KMS-11 (cell line): ENCODE data around the gene MT2A.

ENCODE experiments used
- H2AFZ ChIP-seq: fragments of 200-600 bp; sonication (generic); 2 replicates; pipeline ENCODE4 v1.6.1; 2016; ENCODE audit warnings: antibody characterized with exemption, mixed run types, low read depth
- H3K27ac ChIP-seq: fragments of 200-600 bp; sonication (generic); 2 replicates; pipeline ENCODE4 v1.6.1; 2016; ENCODE audit warnings: mild to moderate bottlenecking, mixed run types
- H3K27me3 ChIP-seq: fragments of 200-600 bp; sonication (generic); 2 replicates; pipeline ENCODE4 v1.6.1; 2017; ENCODE audit warnings: mild to moderate bottlenecking, low read depth, mixed run types, moderate library complexity; ENCODE audit not compliant: insufficient read depth
- H3K36me3 ChIP-seq: fragments of 200-600 bp; sonication (generic); 2 replicates; pipeline ENCODE4 v1.6.1; 2017; ENCODE audit warnings: mild to moderate bottlenecking, mixed run types; ENCODE audit not compliant: insufficient read depth
- H3K4me1 ChIP-seq: fragments of 200-600 bp; sonication (generic); 2 replicates; pipeline ENCODE4 v1.6.1; 2016; ENCODE audit warnings: mild to moderate bottlenecking, low read depth, mixed run types; ENCODE audit not compliant: poor library complexity, severe bottlenecking
- H3K4me2 ChIP-seq: fragments of 200-600 bp; sonication (generic); 2 replicates; pipeline ENCODE4 v1.7.0; 2016; ENCODE audit warnings: mild to moderate bottlenecking, mixed run types
- H3K4me3 ChIP-seq: fragments of 200-600 bp; sonication (generic); IDR thresholded peaks from 2 replicates; pipeline ENCODE4 v1.6.1; 2017; ENCODE audit warnings: low read depth, low read length, mixed read lengths; ENCODE audit not compliant: insufficient read depth
- H3K79me2 ChIP-seq: fragments of 200-600 bp; sonication (generic); 2 replicates; pipeline ENCODE4 v1.6.1; 2016; ENCODE audit warnings: low read depth, mixed run types; ENCODE audit not compliant: insufficient read depth
- H3K9ac ChIP-seq: fragments of 200-600 bp; sonication (generic); 2 replicates; pipeline ENCODE4 v1.6.1; 2016; ENCODE audit warnings: mild to moderate bottlenecking, mixed run types
- H4K20me1 ChIP-seq: fragments of 200-600 bp; sonication (generic); 2 replicates; pipeline ENCODE4 v1.6.1; 2016; ENCODE audit warnings: mild to moderate bottlenecking, mixed run types; ENCODE audit not compliant: insufficient read depth
- TF ChIP-seq, protein P1 (sequence below): fragments of 200-600 bp; sonication (generic); conservative IDR thresholded peaks from 2 replicates; pipeline ENCODE4 v1.6.1; 2017; ENCODE audit warnings: low read depth, mild to moderate bottlenecking, antibody characterized with exemption, low read length, moderate library complexity, mixed read lengths

MT2A gene

DNA sequence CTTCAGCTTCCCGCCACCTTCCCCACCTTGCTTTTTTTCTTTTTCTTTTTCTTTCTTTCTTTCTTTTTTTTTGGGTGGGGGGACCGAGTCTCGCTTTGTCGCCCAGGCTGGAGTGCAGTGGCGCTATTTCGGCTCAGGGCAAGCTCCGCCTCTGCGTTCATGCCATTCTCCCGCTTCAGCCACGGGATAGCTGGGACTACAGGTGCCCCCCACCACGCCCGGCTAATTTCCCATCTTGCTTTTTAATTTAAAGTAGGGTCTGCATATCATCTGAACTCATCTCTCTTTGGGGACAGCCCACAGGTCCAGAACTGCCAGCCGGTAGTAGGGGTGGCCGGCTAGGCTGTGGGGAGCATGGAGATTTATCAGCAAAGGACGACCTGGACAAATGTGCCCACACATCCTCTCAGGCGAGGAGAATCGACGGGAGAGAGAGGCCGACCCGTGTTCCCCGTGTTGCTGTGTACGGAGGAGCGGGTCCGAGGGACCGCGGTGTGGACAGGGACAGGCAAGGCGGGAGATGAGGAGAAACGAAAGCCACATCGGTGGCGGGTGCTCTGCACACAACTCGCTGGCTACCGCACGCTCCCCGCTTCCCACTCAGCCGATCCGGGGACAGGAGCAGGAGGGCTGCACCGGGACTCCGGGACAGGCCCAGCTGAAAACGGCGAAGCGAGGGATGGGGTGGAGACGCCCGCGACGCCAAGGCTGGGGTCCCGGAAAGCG lies 26.5 kb downstream of the MT2A start:
- Histone ChIP-seq H3K9ac (no peak overlapping the region), H3K27ac (no peak overlapping the region), H2AFZ (no peak overlapping the region), H3K79me2 (no peaks in the 10 kb centered on the region), H3K4me2 (no peak overlapping the region), H3K4me3 (no peak overlapping the region), H3K4me1 (no peaks in the 10 kb centered on the region), H4K20me1 (no peaks in the 10 kb centered on the region), H3K27me3 (peaks cover 6% of the 10 kb centered on the region; the same call in 1 of the 2 replicates), H3K36me3 (no peaks in the 10 kb centered on the region)
- TF ChIP-seq, protein P1, sequence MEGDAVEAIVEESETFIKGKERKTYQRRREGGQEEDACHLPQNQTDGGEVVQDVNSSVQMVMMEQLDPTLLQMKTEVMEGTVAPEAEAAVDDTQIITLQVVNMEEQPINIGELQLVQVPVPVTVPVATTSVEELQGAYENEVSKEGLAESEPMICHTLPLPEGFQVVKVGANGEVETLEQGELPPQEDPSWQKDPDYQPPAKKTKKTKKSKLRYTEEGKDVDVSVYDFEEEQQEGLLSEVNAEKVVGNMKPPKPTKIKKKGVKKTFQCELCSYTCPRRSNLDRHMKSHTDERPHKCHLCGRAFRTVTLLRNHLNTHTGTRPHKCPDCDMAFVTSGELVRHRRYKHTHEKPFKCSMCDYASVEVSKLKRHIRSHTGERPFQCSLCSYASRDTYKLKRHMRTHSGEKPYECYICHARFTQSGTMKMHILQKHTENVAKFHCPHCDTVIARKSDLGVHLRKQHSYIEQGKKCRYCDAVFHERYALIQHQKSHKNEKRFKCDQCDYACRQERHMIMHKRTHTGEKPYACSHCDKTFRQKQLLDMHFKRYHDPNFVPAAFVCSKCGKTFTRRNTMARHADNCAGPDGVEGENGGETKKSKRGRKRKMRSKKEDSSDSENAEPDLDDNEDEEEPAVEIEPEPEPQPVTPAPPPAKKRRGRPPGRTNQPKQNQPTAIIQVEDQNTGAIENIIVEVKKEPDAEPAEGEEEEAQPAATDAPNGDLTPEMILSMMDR: no peak

DNA sequence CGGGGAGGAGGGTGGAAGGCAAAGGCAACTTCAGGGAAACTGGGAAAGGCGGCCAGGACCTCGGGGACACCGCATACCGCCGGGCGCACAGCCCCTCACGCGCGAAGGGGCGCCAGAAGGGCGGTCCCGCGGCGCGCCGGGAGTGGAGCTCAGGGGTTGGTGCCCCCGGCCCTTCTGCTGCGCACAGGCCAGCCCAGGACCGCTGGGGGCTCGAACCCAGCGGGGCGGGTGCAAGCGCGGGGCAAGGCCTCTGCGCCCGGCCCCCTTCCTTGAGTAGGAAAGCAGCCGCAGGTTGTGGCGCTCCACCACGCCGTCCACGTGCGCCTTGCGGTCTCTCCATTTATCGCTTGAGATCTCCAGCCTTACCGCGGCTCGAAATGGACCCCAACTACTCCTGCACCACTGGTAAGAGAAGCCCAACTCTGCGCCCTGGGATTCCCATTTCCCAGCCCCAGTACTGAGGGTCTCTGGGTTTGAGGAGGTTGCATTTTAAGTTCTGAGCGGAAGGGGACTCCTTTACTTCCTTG lies 27.1 kb downstream of the MT2A start:
- no peak overlapping the region for H3K9ac ChIP-seq
- H3K79me2 ChIP-seq: no peaks in the 10 kb centered on the region
- no peaks in the 10 kb centered on the region for H4K20me1 ChIP-seq
- H3K36me3 ChIP-seq: no peaks in the 10 kb centered on the region
- no peak overlapping the region for H2AFZ ChIP-seq
- H3K27ac ChIP-seq: no peak overlapping the region
- peaks cover 6% of the 10 kb centered on the region; the same call in 1 of the 2 replicates for H3K27me3 ChIP-seq
- H3K4me2 ChIP-seq: no peak overlapping the region
- H3K4me3 ChIP-seq: no peak overlapping the region
- no peaks in the 10 kb centered on the region for H3K4me1 ChIP-seq
- TF ChIP-seq, protein P1: no peak

DNA sequence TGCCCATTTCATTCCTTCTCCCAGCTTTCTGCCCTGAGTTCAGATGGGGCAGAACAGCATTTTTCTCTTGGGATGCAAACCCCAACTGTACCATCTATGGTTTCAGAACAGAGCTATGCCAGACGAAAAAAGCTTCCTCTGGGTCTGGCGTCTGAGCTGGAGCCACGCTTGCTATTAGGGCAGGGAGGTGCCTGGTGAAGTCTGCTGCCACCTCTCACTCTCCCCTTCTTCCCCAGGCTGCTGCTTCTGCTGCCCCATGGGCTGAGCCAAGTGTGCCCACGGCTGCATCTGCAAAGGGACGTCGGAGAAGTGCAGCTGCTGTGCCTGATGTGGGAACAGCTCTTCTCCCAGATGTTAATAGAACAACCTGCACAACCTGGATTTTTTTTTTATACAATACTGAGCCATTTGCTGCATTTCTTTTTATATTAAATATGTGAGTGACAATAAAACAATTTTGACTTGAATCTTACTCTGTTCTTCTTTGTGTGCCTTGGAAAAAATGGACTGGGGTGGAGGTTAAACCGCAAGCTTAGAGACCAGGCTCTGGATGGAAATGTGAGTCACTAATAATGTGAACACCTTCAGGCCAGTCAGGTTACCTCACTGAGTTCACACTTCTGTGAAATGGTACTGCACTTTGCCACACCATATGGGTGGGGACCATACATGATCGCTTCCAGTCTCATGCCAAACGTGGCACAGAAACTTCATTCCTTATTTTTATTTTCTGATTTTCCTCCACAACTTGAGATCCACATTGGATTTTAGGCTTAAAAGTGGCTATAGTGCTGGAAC lies 28.4 kb downstream of the MT2A start:
- TF ChIP-seq, protein P1: no peak
- no peaks in the 10 kb centered on the region for H3K4me1 ChIP-seq
- no peak overlapping the region for H3K4me3 ChIP-seq
- H4K20me1 ChIP-seq: no peaks in the 10 kb centered on the region
- H3K4me2 ChIP-seq: no peak overlapping the region
- H3K36me3 ChIP-seq: no peaks in the 10 kb centered on the region
- no peak overlapping the region for H3K9ac ChIP-seq
- H3K27me3 ChIP-seq: peaks cover 6% of the 10 kb centered on the region; the same call in 1 of the 2 replicates
- no peaks in the 10 kb centered on the region for H3K79me2 ChIP-seq
- H2AFZ ChIP-seq: no peak overlapping the region
- H3K27ac ChIP-seq: no peak overlapping the region

DNA sequence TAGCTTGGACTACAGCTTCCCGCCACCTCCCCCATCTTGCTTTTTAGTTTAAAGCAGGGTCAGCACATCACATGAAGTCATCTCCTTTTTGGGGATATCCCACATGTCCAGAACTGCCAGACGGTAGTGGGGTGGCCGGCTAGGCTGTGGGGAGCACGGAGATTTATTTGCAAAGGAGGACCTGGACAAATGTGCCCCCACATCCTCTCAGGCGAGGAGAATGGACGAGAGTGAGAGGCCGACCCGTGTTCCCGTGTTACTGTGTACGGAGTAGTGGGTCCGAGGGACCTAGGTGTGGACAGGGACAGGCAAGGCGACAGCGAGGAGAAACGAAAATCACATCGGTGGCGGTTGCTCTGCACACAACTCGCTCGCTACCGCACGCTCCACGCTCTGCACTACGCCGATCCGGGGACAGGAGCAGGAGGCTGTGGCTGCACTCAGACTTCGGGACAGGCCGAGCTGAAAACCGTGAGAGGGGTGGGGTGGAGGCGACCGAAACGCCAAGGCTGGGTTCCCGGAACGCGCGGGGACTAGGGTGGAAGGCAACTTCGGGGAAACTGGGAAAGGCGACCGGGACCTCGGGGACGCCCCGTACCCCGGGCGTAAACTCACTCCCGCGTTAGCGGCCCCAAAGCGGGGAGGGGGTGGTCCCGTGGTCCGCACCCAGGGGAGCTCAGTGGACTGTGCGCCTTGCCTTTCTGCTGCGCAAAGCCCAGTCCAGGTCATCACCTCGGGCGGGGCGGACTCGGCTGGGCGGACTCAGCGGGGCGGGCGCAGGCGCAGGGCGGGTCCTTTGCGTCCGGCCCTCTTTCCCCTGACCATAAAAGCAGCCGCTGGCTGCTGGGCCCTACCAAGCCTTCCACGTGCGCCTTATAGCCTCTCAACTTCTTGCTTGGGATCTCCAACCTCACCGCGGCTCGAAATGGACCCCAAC lies 29.7 kb downstream of the MT2A start, which contains the start of gene MT1A:
TSS of gene MT1A (plus strand) at position 853 of the 937 bp plus-strand sequence. CDS start at position 926, 73 bp downstream.
- no peaks in the 10 kb centered on the region for H4K20me1 ChIP-seq
- no peaks in the 10 kb centered on the region for H3K4me1 ChIP-seq
- peaks cover 6% of the 10 kb centered on the region; the same call in 1 of the 2 replicates for H3K27me3 ChIP-seq
- no peaks in the 10 kb centered on the region for H3K36me3 ChIP-seq
- H3K4me3 ChIP-seq: no peak within 1 kb of the TSS
- H2AFZ ChIP-seq: no peak within 1 kb of the TSS
- no peak within 1 kb of the TSS for H3K9ac ChIP-seq
- no peak within 1 kb of the TSS for H3K4me2 ChIP-seq
- H3K27ac ChIP-seq: no peak within 1 kb of the TSS
- no peaks in the 10 kb centered on the region for H3K79me2 ChIP-seq
- TF ChIP-seq, protein P1: no peak
